Measurements from ENCODE around the gene SMARCA4. TPM values are rescaled to one million over a fixed set of nuclear protein-coding genes. Genes with fewer than 3 reads are reported as not detected.
A peak's percentile ranks its signal among the peaks of the same experiment; 100 is the strongest.

The SMARCA4 gene
- total RNA-seq, 1 experiment from 2014 or later = 112 TPM

DNA sequence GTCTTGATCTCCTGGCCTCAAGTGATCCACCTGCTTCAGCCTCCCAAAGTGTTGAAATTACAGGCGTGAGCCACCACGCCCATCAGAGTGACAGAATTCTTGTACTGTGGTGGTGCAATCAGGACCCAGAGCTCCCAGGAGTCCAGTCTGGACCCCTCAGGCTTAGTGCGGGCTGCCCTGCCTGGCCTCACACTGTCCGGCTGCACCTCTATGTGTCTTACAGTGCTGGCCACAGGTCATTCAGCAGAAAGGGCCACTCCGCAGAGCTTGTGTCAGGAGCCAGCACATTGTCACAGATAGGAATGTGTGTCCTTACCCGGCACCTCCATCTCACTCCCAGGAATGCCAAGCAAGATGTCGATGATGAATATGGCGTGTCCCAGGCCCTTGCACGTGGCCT is 49.2 kb downstream of the SMARCA4 start:
- no peak for DNase-seq (ENCODE audit: low read depth)

DNA sequence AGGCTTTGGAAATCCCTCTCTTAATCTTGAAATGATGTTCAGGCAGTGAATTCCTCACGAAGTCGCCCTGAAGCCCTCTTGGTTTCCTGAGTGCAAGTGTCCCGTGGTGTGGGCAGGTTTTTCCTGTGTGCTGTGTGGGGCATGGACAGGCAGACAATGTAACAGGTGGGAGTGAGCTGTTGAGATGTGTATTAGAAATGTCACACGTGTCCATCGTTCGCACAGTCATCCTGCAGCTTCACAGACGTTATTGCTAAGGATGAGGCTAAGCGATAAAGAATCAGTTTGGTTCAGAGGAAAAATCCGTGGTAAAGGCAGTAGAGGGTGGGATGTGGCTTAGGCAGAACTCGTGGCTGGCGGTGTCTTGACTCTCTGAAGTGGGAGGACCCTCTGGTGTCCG is 51.7 kb downstream of the SMARCA4 start:
- DNase-seq (ENCODE audit: low read depth) = no peak

DNA sequence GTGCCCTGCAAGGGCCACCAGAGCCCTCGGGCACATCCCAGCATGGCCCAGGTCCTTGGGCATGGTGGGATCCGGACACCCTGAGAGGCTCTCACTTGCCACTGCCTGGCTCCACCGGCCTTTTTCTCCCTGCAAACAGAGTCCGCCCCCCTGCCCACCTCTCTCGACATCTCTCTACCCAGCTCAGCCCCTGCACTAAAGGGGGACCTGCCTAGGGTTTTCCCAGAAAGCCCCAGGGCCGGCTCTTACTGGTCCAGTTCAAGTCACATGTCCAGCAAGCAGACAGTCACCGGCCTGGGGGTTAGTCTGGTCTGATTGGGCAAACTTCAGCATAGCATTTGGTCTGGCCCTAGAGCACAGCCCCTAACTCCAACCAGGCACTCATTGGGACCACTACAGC is 52.9 kb downstream of the SMARCA4 start:
- DNase-seq (ENCODE audit: low read depth) = no peak

DNA sequence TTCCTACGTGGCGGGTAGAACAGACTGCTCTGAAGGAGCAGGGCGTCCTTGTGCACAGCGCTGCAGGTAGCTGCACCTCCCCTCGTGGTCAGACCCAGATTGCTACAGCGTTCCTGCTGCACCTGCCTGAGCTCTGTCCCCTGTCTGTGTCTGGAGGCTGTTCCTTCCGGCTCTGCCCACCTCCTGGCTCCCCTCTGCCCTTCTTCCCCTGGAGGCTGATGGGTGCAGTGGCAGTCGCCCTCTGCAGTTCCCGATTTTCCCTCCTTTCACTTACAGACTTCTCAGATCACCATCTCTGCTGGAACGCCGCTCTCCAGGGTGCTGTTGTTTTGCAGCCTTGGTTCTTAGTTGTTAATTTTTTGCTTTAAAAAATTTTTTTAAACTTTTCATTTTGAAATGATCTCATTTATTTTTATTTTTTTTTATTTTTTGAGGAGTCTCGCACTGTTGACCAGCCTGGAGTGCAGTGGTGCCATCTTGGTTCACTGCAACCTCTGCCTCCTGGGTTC is 53.6 kb downstream of the SMARCA4 start:
- DNase-seq (ENCODE audit: low read depth) = no peak

DNA sequence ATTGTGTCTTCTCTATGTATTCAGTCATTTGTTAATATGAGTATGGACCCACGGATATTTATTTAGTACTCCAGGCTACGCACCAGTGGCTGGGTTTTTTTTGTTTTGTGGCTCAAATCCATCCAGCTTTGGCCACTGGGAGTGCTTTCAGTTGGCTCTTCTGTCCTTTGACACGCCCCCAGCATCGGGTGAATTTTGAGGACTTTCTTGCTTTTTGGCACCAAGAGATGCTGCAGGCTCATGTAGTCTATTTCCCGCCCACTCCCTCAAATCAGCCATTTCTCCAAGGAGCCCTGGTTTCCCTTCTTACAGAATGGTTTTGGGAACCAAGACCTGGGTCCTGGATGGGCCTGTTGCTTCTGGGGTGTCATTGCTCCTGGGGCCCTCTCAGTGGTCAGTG is 55.8 kb downstream of the SMARCA4 start:
- DNase-seq (ENCODE audit: low read depth) = no peak

DNA sequence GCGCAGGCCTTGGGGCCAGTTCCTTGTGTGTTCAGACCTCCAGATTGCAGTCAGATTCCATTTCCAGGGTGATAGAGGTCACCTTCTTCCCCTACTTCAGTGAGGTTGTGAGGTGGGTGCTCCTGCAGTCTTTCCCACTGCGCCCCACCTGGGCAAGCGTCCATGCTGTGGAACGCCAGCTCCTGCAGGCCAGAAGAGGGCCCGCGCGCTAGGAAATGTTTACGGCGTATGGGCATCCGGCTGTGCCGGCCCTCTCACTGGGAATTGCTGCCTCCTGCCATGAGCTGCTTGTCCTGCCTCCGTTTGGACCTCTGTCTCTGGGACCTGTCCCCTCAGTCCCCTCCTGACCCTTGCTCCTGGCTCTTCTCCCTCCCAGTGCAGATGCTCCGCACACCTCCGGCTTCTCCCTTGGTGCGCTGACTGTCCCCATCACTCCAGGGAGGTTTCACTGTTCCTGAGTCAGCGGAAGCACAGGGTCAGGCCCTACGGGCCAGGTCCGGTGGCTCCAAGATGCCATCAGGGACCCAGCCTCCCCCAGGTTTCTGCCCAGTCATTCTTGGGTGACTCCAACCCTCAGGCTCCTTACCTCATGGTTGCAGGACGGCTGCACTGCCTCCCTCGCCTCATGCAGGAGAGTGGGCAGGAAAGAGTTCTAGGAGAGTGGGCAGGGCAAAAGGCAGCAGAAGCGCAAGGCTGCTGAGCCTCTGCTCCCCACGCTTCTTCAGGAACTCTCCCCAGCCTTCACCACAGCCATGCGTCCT is 56.6 kb downstream of the SMARCA4 start:
- no peak for DNase-seq (ENCODE audit: low read depth)

DNA sequence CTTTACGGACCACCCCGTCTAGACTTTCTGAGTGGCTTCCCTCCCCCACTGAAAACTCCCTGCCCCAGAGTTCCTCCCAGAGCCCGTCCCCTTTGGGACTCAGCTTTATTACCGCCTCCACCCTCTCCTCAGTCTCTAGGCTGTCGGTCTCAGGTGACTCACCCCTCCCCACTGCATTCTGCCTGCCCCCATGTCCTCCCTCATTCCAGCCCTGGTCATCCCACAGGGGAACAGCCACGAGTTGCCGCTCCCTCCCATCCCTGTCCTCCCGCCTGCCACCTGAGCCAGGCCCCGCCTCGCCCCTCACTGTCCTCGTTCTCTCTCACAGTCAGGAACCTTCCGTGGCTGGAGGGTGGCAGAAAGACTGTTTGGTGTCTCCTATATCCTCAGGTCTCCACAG is 57.3 kb downstream of the SMARCA4 start:
- DNase-seq (ENCODE audit: low read depth) = peak; percentile 27

DNA sequence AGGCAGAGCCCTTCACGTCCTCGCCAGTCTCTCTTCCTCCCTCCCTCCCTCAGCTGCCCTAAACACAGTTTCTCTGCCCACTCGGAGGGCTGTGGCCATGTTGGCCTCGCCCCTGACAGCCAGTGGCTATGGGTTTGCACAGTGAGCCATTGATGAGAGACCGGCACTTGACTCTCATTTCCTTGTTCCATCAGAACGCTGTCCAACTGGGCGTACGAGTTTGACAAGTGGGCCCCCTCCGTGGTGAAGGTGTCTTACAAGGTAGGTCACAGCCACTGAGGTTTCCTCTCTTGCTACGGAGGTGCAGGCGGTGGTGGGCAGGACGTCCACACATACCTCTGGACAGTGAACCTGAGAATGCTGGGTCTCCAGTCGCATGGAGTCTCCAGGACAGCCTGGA is 57.9 kb downstream of the SMARCA4 start:
- DNase-seq (ENCODE audit: low read depth) = no peak

DNA sequence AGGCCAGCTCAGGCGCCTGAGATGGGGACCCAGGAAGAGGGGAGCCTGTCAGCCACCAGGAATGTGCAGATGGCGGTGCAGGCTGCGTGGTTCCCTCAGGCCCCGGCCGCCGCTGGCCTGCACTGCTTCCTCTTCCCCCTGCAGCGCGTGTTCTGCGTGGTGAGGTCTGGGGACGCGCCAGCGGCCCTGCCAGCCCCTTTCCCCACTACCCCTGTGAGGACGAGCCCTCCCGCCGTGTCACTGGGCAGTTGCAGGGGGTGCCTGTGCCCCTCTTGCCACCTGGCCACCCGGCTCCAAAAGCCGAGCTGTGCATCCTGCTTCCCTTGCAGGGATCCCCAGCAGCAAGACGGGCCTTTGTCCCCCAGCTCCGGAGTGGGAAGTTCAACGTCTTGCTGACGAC is 58.4 kb downstream of the SMARCA4 start:
- DNase-seq (ENCODE audit: low read depth) = no peak

DNA sequence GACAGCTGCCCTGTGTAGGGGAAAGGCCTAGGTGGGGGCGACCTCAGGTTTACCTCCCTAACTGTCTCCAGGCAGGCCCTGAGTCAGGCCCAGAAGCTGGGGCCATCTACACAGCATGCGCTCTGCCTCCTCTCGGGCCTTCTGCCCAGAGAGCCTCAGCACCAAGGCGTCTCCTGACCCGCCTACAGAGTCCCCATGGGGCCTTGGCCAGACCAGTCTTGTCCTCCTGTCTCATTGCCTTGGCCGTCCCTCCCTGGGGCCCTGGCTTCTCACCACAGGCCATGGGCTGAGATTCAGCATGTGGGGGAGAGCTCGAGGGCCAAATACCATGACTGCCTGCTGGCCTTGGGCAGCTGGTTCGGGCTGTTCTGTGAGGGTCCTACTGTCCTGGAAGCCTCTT is 59.0 kb downstream of the SMARCA4 start:
- no peak for DNase-seq (ENCODE audit: low read depth)

DNA sequence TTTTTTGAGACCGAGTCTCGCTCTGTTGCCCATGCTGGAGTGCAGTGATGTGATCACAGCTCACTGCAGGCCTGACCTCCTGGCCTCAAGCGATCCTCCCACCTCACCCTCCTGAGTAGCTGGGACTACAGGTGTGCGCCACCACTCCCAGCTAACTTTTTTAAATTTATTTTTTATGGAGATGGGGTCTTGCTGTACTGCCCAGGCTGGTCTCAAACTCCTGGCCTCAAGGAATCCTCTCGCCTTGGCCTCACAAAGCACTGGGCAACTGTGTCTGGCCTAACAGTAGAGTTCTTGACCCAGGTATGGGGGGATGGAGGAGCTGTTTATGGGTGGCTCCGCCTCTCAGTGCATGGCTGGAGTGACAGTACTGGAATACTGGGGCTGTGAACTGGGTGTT is 59.6 kb downstream of the SMARCA4 start:
- no peak for DNase-seq (ENCODE audit: low read depth)

DNA sequence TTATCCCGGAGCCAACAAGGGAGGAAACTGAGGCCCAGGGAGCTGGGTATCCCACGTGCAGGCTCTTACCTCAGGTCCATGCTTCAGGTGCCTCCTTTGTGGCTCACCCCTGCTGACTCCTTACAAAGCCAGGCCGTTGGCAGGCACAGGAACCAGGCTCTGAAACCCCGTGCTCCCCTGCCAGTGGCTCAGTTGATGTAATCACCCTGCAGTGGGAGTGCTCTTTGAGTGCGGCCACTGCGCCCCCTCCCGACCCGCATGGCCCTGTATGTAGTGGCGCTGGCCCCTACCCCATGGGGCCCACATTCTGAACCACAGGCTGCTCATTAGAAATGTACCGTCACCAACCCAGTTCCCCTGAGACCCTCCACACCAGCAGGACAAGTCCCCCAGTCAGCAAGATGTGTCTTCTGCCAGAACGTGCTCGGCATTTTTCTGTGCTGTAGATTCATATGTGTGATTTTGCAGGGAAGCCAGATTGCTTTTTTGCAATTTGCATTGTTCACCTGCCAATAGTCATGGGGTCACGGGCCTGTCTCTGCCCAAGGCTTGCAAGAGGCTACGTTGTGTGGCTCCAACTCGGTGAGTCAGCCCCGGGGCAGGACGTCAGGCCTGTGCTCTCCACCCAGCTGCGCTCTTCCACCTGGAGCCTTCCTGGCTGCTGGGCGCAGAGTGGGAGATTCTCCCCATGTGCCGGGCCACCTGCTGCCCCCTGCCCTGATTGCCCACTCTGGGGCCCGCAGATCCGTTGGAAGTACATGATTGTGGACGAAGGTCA is 60.3 kb downstream of the SMARCA4 start:
- no peak for DNase-seq (ENCODE audit: low read depth)

DNA sequence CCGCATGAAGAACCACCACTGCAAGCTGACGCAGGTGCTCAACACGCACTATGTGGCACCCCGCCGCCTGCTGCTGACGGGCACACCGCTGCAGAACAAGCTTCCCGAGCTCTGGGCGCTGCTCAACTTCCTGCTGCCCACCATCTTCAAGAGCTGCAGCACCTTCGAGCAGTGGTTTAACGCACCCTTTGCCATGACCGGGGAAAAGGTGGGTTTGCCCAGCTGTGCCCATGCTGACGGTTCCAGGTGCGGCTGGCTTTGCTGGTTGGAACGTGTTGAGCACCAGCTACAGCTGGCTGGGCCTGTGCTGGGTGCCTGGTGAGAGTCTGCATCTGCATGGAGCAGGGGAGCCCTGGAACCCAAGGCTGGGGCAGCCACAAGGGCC is 60.9 kb downstream of the SMARCA4 start:
- DNase-seq (ENCODE audit: low read depth) = no peak

DNA sequence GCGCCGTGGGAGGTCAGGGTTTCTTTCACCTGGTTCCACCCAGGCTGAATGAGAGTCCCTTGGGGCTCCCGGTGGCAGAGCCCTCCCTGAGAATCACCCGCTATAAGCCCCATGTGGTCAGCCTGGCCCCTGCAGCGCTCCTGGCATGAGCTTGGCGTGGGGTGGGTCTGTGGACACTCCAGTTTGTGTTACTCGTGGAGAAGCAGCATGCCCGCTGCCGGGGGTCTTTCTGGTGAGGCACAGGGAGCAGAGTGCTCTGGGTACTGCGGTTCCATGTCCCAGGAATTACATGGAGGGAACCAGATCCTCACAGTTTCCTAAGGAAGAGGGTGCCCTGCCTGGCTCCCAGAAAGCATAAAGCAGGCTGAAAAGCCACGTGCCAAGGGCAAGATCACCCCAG is 62.2 kb downstream of the SMARCA4 start:
- no peak for DNase-seq (ENCODE audit: low read depth)

DNA sequence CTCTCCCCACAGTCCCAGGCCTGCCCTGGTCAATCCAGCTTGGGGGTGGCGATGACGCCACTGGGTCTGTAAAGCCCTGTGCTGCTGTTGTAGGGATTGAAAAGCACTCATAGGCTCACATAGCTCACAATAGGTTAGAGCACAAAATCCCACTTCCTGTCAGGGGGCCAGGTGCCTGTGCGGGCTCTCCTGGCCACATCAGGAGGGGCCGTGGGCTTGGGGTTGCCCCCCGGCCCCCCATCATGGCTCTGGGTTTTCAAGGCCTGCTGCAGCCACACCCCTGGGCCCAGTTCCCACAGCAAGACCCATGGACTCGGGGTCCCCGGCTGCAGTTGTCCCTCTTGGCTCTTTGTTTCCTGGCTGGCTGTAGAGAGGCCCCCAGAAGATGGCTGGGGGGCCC is 62.9 kb downstream of the SMARCA4 start:
- no peak for DNase-seq (ENCODE audit: low read depth)

DNA sequence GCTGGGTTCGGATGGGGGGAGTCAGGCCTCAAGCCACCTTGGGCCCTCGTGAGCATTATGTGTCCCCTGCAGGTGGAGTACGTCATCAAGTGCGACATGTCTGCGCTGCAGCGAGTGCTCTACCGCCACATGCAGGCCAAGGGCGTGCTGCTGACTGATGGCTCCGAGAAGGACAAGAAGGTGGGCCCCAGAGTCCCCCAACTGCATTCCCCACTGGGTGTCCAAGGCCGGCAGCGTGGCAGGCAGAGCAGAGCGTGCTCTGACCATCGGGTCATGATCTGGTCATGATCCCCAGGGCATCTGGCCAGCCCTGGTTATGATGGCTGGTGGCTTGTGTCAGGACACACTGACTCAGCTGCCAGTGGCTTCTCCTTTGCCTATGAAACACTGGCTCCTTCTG is 63.4 kb downstream of the SMARCA4 start:
- no peak for DNase-seq (ENCODE audit: low read depth)

DNA sequence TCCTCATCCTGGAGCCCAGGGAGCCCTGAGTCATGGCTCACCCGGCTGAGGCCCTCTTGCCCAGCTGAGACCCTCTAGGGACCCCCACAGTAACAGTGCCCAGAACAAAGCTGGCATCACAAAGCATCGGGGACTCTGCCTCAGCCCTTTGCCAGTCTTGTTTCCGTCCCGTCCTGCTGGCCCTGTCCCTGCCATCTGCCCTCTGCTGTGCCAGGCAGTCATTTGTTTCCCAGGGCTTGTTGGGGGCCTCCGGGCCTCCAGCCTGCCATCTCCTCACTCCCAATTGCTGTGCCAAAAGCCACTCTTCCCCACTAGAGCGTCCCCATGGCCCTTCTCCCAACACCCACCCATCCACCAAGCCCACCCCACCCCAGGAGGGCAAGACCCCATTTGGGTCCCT is 64.2 kb downstream of the SMARCA4 start:
- no peak for DNase-seq (ENCODE audit: low read depth)

DNA sequence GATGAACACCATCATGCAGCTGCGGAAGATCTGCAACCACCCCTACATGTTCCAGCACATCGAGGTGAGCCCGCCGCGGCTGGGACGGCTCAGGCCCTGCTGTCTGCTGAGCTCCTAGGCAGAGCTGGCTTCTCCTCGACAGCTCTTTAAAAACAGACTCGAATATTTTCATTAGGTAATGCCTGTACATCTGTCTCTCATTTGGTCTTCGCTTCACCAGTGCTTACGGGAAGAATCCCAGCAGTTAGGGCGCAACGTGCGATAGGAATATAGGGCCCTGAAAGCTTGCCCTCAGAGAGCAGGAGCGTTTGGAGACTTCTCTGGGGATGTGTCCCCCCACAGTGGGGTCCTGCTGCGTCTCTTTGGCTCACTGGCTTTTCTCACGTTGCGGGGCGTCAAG is 64.6 kb downstream of the SMARCA4 start:
- no peak for DNase-seq (ENCODE audit: low read depth)

DNA sequence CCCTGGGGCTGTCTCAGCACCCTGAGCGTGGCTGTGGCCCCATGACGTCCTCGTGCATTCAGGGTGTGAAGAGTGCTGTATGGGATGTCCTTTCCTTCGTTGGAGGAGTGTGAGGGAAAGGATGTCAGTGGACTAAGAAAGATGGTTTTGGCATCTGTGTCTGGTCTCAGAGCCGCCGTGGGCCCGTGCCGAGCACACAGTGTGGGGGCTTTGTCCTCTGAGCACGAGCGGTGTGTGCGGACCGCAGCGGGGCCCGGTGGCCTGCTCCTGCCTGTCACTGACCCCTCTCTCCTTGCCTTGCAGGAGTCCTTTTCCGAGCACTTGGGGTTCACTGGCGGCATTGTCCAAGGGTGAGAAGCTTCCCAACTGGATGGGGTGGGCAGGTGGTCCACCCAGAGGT is 65.2 kb downstream of the SMARCA4 start:
- DNase-seq (ENCODE audit: low read depth) = no peak

DNA sequence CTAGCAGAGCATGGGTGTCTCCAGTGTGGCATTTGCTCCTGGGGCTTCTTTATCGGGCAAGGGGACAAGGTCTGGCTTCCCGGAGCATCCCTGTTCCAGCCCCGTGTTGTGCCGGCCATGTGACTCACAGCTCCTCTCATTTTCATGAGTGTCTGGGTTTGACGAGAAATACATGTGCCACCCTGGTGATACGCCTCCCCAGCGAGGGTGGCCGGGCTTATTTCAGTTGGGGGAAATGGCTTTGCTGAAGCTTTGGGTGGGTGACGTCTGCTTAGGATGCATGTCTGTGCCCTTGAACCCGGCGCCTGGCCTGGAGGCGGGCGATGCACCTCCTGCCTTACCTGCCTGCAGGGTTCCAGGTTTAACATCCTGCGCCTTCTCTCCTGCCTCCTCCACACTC is 66.6 kb downstream of the SMARCA4 start:
- DNase-seq (ENCODE audit: low read depth) = no peak

DNA sequence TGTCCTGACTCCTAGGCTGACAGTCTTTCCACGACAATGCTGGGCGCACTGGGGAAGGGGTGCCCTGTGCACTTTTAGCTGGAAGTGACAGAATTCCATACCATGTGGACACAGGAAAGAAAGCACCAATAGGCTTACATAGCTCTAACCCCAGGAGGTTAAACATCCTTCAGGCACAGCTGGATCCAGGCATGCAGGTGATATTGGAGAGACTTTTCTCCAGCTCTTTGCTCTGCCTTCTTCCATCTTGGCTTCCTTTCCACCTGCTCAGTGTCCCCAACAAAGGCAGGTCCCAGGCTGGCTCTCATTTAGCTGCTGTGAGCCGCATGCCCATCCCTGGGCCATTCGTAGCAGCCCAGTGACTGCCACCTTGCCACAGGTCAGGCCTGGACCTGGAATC is 67.3 kb downstream of the SMARCA4 start:
- no peak for DNase-seq (ENCODE audit: low read depth)

DNA sequence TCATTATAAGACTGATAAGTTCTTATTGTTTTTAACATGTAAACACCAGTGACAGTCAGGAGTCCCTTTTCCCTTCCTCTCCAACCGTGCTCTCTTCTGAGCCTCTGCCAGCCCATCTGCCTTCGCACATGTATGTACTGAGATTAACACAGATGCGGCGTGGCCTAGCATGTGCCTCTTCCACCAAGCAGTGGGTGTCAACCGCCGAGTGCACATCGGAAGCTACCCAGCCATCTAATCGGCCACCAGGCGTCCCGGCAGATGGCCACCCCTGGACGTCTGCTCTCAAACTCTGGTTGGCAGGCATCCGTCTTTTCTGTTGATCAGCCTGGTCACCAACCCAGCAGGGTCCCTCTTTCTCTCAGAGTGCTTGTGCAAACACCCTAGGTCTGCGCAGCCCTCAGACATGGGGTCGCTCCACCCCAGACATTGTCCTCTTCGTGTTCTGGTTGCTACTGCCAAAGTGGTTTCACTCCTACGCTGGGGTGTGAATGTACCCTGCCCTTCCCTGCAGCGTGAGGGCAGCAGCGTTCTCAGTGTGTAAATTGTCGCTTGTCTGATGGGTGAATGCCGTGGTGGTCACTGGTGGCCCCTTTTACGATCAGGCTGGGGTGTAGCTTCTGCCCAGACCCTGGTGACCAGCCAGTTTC is 70.7 kb downstream of the SMARCA4 start:
- DNase-seq (ENCODE audit: low read depth) = no peak

DNA sequence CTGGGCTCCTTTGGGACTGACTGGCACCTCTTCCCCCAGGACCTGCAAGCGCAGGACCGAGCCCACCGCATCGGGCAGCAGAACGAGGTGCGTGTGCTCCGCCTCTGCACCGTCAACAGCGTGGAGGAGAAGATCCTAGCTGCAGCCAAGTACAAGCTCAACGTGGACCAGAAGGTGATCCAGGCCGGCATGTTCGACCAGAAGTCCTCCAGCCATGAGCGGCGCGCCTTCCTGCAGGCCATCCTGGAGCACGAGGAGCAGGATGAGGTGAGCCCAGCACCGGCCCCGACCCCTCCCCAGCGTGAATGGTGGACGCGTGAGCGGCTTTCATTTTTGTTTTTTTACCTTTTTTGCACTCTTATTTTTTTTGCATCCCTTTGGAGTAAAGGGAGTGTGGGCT is 72.4 kb downstream of the SMARCA4 start:
- no peak for DNase-seq (ENCODE audit: low read depth)

All from Daoy (cell line).